Heart right ventricle (tissue), 16 donors: ENCODE measurements around the gene PDE6A. TPM values are rescaled to one million over a fixed set of nuclear protein-coding genes. Genes with fewer than 3 reads are reported as not detected.
"Not testable (repeated sequence)": the region's sequence is repeated elsewhere in the genome, so short reads cannot be mapped to it uniquely, and the experiment has no call there.

Experiments used
- ATAC-seq, 8 donors: fragments of 200-7000 bp; cut with Tn5 transposase; one replicate each; pipeline ENCODE4 v1.9.1; 2020; ENCODE audit warnings: mild to moderate bottlenecking in 8 of 8, moderate library complexity in 8 of 8, moderate number of reproducible peaks in 1 of 8
- DNase-seq, 2 donors: peaks; one replicate each; pipeline ENCODE4 v3.0.0-alpha.2; 2020
- H3K27ac ChIP-seq, 10 donors: fragments of 200-600 bp; sonication (generic) in 2 of 10; one replicate each; pipeline versions ENCODE4 v1.5.0 to v1.8.0; 2020 to 2022; ENCODE audit warnings: mild to moderate bottlenecking in 3 of 10
- H3K27me3 ChIP-seq, 7 donors: fragments of 200-600 bp; one replicate each; pipeline ENCODE4 v1.8.0; 2021 to 2022; ENCODE audit warnings: mild to moderate bottlenecking in 2 of 7
- H3K36me3 ChIP-seq, 9 donors: fragments of 200-600 bp; sonication (generic) in 1 of 9; one replicate each; pipeline versions ENCODE4 v1.5.0 to v1.8.0; 2020 to 2022; ENCODE audit warnings: mild to moderate bottlenecking in 2 of 9
- H3K4me1 ChIP-seq, 9 donors: fragments of 200-600 bp; sonication (generic) in 1 of 9; one replicate each; pipeline versions ENCODE4 v1.5.0 to v1.8.0; 2020 to 2022; ENCODE audit warnings: mild to moderate bottlenecking in 4 of 9
- H3K4me3 ChIP-seq, 10 donors: fragments of 200-600 bp; sonication (generic) in 2 of 10; one replicate each; pipeline versions ENCODE4 v1.5.0 to v1.8.0; 2020 to 2022; ENCODE audit warnings: mild to moderate bottlenecking in 7 of 10, moderate library complexity in 2 of 10
- H3K9me3 ChIP-seq, 11 donors: fragments of 200-600 bp in 10 of 11; sonication (generic) in 2 of 11; one replicate each; pipeline versions ENCODE4 v1.5.0 to v1.8.0; 2013 to 2022; ENCODE audit warnings: mild to moderate bottlenecking in 2 of 11, control low read depth in 1 of 11, moderate library complexity in 1 of 11
- WGBS, 2 donors: extraction: QIAGEN DNeasy Blood & Tissue Kit; methylation state at CpG; one replicate each; pipeline ENCODE4 v1.1.7; 2013; ENCODE audit warnings: inconsistent platforms in 1 of 2; 5-methylcytosine and 5-hydroxymethylcytosine counted together
- intact Hi-C, 10 donors: fragments of 100-400 bp; cut with DNase I; formaldehyde crosslinking; loops; one replicate each; pipeline versions ENCODE4 v1.11.1 to v1.14.2; 2022
- polyA plus RNA-seq, 2 donors: library from polyadenylated mRNA; stranded (reverse); fragments of 200-250 nt; gene quantifications; one replicate each; pipeline ENCODE4 v1.2.3, GENCODE V29; 2013
- total RNA-seq, 10 donors: library from RNA; stranded (reverse); fragmentation: NEBNext Ultra II Directional in 3 of 10; extraction: Animal tissue kit (Norgen Biotek cat#: 25700) in 3 of 10; gene quantifications; one replicate each; pipeline versions ENCODE4 v1.2.1 to v1.2.4, GENCODE V29; 2021 to 2023
- TF ChIP-seq, protein P1 (sequence below), 9 donors: fragments of 200-600 bp; sonication (generic) in 2 of 9; IDR thresholded peaks; one replicate each; pipeline versions ENCODE4 v1.5.0 to v1.8.0; 2021 to 2022; ENCODE audit warnings: antibody characterized with exemption in 9 of 9, mild to moderate bottlenecking in 5 of 9, moderate library complexity in 1 of 9
- donor health status: Arrhythmogenic right ventricular cardiomyopathy.
- donor health status: ischemic (EF 13 %, LVEDD 7.1; RV severe dilation, severe dysfunction).
- donor health status: healthy with polysubstance abuse.
- donor health status: DM: no; HTN: yes; CAD: no.
- donor health status: DM: no; HTN: no; CAD: no.
- donor health status: ischemic (EF 25% LVEDD 6.9; RV normal size, moderate dysfunction).
- donor health status: ischemic (EF 25% LVEDD 5.7; RV mildly dilated, moderate dysfunction).
- donor health status: healthy.
- donor health status: DM: yes; HTN: yes; CAD: no.
- donor health status: Ischemic cardiomyopathy.
- donor health status: ischemic (EF 35%, LVEDD 5.7; RV mildly dilated, moderate dysfunction).
- donor health status: nonischemic (EF 11% LVEDD 7.7; RV severe dilation, severe dysfunction).
- donor health status: DM: yes; HTN: yes; CAD: no.
- donor health status: PGD.
- donor health status: ischemic (EF 29% LVEDD 5.4; RV normal size, mild dysfunction).
- donor health status: nonischemic (EF 23%, LVEDD 6.1; RV moderate dilation, normal function).

Gene PDE6A
- total and polyA plus RNA-seq, 12 donors, result 0.06 to 0.28 (median 0.17) TPM; not detected in 5

DNA sequence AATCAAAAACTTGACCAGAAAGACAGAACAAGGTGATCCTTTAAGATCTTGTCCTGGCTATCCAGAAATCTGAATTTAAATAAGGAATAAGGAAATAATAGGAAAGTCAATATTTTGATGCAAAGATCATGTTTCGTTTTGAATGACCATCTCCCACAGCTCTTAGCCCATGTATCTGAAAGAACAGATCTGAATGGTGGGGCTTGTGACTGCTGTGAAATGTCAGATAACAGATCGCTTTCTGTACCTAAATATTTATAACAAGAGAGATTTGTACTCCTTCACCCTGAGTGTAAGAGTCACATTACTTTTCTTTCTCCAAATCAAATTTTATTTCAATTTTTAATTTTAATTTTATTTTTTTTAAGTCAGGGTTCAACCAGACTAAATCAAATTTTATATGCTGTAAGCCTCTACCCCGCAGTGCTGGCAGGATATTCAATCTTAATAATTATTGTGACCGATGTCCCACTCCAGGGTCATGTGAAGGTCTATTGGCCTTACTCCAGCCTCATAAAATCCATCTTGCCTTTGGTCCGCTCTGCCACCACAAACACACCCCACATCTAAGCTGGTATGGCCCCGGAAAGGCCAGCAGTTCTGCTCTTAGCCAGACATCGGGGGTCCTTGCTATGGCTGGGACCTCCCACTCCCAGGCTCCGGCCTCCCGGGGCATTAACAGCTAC, 9.0 kb upstream of the PDE6A start:
- WGBS, 2 donors, result 89 to 90% methylated on average over 9 of the region's 9 CpGs
- Histone ChIP-seq H3K27me3 (no peaks in the 10 kb centered on the region), H3K27ac (no peak overlapping the region), H3K4me1 (no peaks in the 10 kb centered on the region), H3K9me3 (no peaks in the 10 kb centered on the region), H3K36me3 (no peaks in the 10 kb centered on the region), H3K4me3 (no peak overlapping the region)
- DNase-seq (no peak), ATAC-seq (no peak)
- intact Hi-C loops, result no loop called here
- TF ChIP-seq, protein P1, sequence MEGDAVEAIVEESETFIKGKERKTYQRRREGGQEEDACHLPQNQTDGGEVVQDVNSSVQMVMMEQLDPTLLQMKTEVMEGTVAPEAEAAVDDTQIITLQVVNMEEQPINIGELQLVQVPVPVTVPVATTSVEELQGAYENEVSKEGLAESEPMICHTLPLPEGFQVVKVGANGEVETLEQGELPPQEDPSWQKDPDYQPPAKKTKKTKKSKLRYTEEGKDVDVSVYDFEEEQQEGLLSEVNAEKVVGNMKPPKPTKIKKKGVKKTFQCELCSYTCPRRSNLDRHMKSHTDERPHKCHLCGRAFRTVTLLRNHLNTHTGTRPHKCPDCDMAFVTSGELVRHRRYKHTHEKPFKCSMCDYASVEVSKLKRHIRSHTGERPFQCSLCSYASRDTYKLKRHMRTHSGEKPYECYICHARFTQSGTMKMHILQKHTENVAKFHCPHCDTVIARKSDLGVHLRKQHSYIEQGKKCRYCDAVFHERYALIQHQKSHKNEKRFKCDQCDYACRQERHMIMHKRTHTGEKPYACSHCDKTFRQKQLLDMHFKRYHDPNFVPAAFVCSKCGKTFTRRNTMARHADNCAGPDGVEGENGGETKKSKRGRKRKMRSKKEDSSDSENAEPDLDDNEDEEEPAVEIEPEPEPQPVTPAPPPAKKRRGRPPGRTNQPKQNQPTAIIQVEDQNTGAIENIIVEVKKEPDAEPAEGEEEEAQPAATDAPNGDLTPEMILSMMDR (IDR thresholded peaks at IDR 0.05), result no peak

DNA sequence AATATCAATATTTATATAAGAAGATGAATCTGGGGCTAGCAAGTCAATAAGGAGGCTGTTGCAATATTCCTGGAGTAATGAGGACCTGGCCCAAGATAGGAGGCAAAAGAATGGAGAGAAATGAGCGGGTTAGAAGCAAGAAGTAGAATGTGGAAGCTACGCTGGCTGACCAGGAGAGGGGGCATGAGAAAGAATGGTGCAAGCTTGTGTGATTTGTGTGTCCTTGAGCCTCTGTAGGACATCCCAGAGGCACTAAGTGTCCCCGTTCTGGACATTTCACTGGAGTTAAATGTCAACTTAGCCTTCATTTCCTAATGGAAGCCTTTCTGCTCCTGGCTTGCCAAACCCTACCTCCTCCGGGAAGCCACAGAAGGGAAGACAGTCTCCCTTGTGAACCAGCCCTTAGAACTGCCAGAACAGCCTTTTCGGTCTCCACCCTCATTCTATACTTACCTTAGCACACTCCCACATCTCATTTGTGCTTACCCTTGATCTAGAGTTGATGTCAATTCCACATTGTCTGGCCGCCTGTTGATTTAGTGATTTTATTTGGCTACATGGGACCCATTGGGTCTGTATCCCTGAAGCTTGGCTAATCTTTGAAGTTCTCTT, 6.7 kb upstream of the PDE6A start:
- no peak overlapping the region for H3K27ac ChIP-seq
- DNase-seq, result no peak
- ATAC-seq, result no peak
- H3K36me3 ChIP-seq, result no peaks in the 10 kb centered on the region
- intact Hi-C loops, result no loop called here
- no peaks in the 10 kb centered on the region for H3K9me3 ChIP-seq
- TF ChIP-seq, protein P1 (IDR thresholded peaks at IDR 0.05), result no peak
- H3K4me3 ChIP-seq, result no peak overlapping the region
- H3K4me1 ChIP-seq, result no peaks in the 10 kb centered on the region
- 72 to 78% methylated on average over 6 of the region's 6 CpGs for WGBS, 2 donors
- peaks cover 0 to 3% (median 0%) of the 10 kb centered on the region in 7 donors for H3K27me3 ChIP-seq

DNA sequence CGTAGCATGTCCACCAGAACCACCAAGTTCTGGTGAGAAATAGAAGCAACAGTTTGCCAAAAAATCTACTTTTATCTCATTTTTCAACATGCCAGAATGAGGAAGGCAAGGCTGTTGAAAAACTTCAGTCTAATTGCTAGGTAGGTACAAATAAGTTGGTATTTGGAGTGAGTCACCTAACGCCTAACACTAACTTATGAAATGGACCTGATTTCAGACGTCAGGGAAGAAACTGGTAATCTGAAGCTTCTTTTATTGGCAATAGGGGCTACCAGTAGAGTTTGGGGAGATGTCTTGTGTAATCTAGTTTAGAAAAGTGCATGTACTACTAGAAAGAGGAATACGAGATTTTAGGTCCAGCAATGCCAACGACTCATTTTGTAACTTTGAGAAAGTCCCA, 4.4 kb upstream of the PDE6A start:
- intact Hi-C loops, result no loop called here
- TF ChIP-seq, protein P1 (IDR thresholded peaks at IDR 0.05), result no peak
- Histone ChIP-seq H3K36me3 (no peaks in the 10 kb centered on the region), H3K9me3 (no peaks in the 10 kb centered on the region), H3K27me3 (peaks cover 0 to 3% (median 0%) of the 10 kb centered on the region in 7 donors), H3K4me3 (no peak overlapping the region), H3K27ac (no peak overlapping the region), H3K4me1 (no peaks in the 10 kb centered on the region)
- ATAC-seq (no peak), DNase-seq (no peak)
- WGBS, 2 donors, result 84 to 92% methylated on average over 5 of the region's 5 CpGs

DNA sequence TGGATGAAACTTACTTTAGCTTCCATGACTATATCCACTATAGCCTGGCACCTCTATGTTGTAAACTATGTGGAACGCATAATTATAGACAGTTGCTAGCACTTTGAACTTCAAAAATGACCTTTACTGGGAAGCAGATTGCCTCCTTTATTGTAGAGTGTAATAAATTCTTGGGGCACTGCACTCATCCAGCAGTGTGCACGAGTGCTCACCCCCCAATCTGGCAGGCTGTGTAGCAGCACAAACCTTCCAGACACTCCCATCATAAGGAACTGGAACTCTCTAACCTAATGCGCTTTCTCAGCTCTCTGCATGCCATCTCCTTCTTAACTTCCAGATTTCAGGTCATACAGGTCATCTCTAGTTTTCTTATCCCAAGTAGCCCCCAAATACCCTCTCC, 1.5 kb upstream of the PDE6A start:
- WGBS, 2 donors, result 86 to 97% methylated on average over 3 of the region's 3 CpGs
- H3K27me3 ChIP-seq, result peaks cover 0 to 3% (median 0%) of the 10 kb centered on the region in 7 donors
- no peak for DNase-seq
- TF ChIP-seq, protein P1 (IDR thresholded peaks at IDR 0.05), result no peak
- H3K36me3 ChIP-seq, result no peaks in the 10 kb centered on the region
- no peaks in the 10 kb centered on the region for H3K4me1 ChIP-seq
- intact Hi-C loops, result no loop called here
- ATAC-seq, result no peak
- H3K27ac ChIP-seq, result no peak overlapping the region
- H3K4me3 ChIP-seq, result no peak overlapping the region
- H3K9me3 ChIP-seq, result no peaks in the 10 kb centered on the region

DNA sequence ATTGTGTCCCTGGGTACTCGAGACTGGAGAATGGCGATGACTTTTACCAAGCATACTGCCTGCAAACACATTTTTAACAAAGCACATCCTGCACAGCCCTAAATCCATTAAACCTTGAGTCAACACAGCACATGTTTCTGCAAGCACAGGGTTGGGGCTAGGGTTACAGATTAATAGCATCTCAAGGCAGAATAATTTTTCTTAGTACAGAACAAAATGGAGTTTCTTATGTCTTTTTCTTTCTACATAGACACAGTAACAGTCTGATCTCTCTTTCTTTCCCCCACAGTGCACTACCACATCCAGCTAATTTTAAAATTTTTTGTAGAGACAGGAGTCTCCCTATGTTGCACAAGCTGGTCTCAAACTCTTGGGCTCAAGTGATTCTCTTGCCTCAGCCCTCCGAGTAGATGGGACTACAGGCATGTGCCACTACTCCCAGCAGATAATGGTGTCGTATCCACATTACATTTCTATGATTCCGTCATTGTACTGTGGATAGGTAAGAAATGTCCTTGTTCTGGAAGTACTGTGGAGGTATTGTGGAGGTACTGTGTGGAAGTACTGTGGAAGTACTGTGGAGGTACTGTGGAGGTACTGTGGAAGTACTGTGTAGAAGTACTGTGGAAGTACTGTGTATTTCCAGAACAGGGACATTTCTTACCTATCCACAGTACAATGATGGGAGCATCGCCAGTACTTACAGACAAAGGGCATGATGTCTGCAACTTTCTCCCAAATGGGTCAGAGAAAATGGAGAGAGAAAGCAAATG, 1.2 kb downstream of the PDE6A start:
- H3K27ac ChIP-seq, intact Hi-C loops, H3K36me3 ChIP-seq, H3K9me3 ChIP-seq, ATAC-seq, H3K27me3 ChIP-seq, DNase-seq, H3K4me3 ChIP-seq: not testable (repeated sequence)
- WGBS, 2 donors, result 77 to 94% methylated on average over 6 of the region's 6 CpGs
- peaks cover 0 to 19% (median 12%) of the 10 kb centered on the region in 9 donors for H3K4me1 ChIP-seq

DNA sequence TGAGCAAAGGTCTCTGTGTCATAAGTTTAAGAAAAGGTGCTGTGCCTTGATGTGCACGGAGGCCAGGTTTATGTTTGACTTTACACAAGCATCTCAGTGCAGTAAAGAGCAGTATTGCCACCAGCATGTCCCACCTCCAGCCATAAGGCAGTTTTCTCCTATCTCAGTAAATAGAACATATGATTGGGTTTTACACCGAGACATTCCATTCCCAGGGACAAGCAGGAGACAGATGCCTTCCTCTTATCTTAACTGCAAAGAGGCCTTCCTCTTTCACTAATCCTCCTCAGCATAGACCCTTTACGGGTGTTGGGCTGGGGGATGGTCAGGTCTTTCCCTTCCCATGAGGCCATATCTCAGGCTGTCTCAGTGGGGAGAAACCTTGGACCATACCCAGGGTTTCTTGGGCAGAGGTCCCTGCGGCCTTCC, 1.8 kb downstream of the PDE6A start:
- H3K4me3 ChIP-seq, H3K27me3 ChIP-seq, H3K36me3 ChIP-seq, DNase-seq, intact Hi-C loops, H3K27ac ChIP-seq, H3K9me3 ChIP-seq, ATAC-seq: not testable (repeated sequence)
- WGBS, 2 donors, result 61 to 66% methylated on average over 4 of the region's 4 CpGs
- H3K4me1 ChIP-seq, result peaks cover 0 to 24% (median 12%) of the 10 kb centered on the region in 9 donors
